H1 (cell line): ENCODE measurements around the gene ITPK1. TPM values are rescaled to one million over a fixed set of nuclear protein-coding genes. Genes with fewer than 3 reads are reported as not detected.

ENCODE experiments used
- ASH2L ChIP-seq: fragments of 200-600, 300-600 bp; sonication (generic); IDR thresholded peaks from one replicate; pipeline ENCODE4 v1.7.1; 2017; ENCODE audit warnings: low read length
- BCL11A ChIP-seq, 2 experiments: IDR thresholded peaks; one replicate each; pipeline ENCODE4 v1.6.1; 2011; ENCODE audit warnings: low read depth in 2 of 2, low read length in 2 of 2, mild to moderate bottlenecking in 2 of 2
- EP300 ChIP-seq, 2 experiments: IDR thresholded peaks; 1 replicate in 1 of 2; 2 replicates in 1 of 2; pipeline ENCODE4 v1.6.1; 2011 to 2012; ENCODE audit warnings: low read depth in 2 of 2, low read length in 2 of 2, mild to moderate bottlenecking in 2 of 2, borderline replicate concordance in 1 of 2, inconsistent platforms in 1 of 2, moderate library complexity in 1 of 2
- RFX5 ChIP-seq: IDR thresholded peaks from 2 replicates; pipeline ENCODE4 v1.6.1; 2011; ENCODE audit warnings: low read depth, low read length, improper control_type of control experiment, borderline replicate concordance
- RNF2 ChIP-seq: fragments of 200-900, 300-1000 bp; sonication (generic); IDR thresholded peaks from 2 replicates; pipeline ENCODE4 v1.7.1; 2016; ENCODE audit warnings: borderline replicate concordance, low read depth, mild to moderate bottlenecking, antibody characterized with exemption, low read length; ENCODE audit not compliant: poor library complexity, severe bottlenecking; ENCODE audit errors: missing control alignments
- TAF7 ChIP-seq: optimal IDR thresholded peaks from 2 replicates; pipeline ENCODE3; 2011; ENCODE audit warnings: low read depth, mild to moderate bottlenecking, inconsistent platforms, low read length, moderate library complexity, borderline replicate concordance
- TEAD4 ChIP-seq: IDR thresholded peaks from 2 replicates; pipeline ENCODE4 v1.6.1; 2012; ENCODE audit warnings: low read depth, low read length, inconsistent platforms, mixed read lengths
- polyA plus RNA-seq, 7 experiments: library from polyadenylated mRNA; depleted of rRNA in 3 of 7; stranded (reverse) in 5 of 7; unstranded in 2 of 7; fragments of >200 nt in 5 of 7; fragments of 200-250 nt in 2 of 7; gene quantifications; 1 replicate in 5 of 7; 2 replicates in 1 of 7; 4 replicates in 1 of 7; pipeline versions ENCODE4 v1.2.1 to v1.2.3, GENCODE V29; 2011 to 2013; ENCODE audit warnings: missing spikeins in 2 of 7, mixed read lengths in 2 of 7
- total RNA-seq: library from RNA; stranded (reverse); fragmentation: NEBNext Ultra II Directional; extraction: Animal tissue kit (Norgen Biotek cat#: 25700); gene quantifications from 2 replicates; pipeline ENCODE4 v1.2.1, GENCODE V29; 2021
- TF ChIP-seq, protein P1 (sequence below): fragments of 300-600 bp; sonication (generic); IDR thresholded peaks from 2 replicates; pipeline ENCODE4 v1.7.1; 2012; ENCODE audit warnings: low read length, moderate library complexity, mild to moderate bottlenecking, inconsistent platforms; ENCODE audit not compliant: insufficient replicate concordance
- TF ChIP-seq, protein P2 (sequence below): IDR thresholded peaks from 2 replicates; pipeline ENCODE4 v1.6.1; 2012; ENCODE audit warnings: inconsistent platforms

ITPK1 gene
- total and polyA plus RNA-seq, 2 of the 8 experiments (the other 6 are each of a cell fraction or from before 2014, with no cell fraction given): 108 to 143 TPM

DNA sequence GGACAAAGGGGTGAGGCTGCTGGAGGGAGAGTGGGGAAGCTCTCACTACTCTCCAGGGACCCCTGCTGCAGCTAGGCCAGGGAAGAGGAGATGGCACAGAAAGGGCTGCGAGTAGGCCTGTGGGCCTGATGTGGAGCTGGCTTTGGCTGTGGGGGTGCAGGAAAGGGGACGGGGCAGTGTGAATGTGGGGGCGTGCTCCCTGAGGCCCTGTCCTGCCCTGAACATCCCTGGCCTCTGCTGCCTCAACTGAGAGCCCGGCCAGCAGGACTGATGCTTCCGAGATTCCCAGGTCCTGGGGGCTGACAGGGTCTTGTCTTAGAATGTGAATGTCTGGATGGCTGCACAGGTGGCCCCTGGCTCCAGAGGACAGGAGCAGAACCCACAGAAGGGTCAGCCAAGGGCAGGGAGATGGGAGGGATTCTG lies 128.6 kb downstream of the ITPK1 start (continued):
- TF ChIP-seq, protein P1, sequence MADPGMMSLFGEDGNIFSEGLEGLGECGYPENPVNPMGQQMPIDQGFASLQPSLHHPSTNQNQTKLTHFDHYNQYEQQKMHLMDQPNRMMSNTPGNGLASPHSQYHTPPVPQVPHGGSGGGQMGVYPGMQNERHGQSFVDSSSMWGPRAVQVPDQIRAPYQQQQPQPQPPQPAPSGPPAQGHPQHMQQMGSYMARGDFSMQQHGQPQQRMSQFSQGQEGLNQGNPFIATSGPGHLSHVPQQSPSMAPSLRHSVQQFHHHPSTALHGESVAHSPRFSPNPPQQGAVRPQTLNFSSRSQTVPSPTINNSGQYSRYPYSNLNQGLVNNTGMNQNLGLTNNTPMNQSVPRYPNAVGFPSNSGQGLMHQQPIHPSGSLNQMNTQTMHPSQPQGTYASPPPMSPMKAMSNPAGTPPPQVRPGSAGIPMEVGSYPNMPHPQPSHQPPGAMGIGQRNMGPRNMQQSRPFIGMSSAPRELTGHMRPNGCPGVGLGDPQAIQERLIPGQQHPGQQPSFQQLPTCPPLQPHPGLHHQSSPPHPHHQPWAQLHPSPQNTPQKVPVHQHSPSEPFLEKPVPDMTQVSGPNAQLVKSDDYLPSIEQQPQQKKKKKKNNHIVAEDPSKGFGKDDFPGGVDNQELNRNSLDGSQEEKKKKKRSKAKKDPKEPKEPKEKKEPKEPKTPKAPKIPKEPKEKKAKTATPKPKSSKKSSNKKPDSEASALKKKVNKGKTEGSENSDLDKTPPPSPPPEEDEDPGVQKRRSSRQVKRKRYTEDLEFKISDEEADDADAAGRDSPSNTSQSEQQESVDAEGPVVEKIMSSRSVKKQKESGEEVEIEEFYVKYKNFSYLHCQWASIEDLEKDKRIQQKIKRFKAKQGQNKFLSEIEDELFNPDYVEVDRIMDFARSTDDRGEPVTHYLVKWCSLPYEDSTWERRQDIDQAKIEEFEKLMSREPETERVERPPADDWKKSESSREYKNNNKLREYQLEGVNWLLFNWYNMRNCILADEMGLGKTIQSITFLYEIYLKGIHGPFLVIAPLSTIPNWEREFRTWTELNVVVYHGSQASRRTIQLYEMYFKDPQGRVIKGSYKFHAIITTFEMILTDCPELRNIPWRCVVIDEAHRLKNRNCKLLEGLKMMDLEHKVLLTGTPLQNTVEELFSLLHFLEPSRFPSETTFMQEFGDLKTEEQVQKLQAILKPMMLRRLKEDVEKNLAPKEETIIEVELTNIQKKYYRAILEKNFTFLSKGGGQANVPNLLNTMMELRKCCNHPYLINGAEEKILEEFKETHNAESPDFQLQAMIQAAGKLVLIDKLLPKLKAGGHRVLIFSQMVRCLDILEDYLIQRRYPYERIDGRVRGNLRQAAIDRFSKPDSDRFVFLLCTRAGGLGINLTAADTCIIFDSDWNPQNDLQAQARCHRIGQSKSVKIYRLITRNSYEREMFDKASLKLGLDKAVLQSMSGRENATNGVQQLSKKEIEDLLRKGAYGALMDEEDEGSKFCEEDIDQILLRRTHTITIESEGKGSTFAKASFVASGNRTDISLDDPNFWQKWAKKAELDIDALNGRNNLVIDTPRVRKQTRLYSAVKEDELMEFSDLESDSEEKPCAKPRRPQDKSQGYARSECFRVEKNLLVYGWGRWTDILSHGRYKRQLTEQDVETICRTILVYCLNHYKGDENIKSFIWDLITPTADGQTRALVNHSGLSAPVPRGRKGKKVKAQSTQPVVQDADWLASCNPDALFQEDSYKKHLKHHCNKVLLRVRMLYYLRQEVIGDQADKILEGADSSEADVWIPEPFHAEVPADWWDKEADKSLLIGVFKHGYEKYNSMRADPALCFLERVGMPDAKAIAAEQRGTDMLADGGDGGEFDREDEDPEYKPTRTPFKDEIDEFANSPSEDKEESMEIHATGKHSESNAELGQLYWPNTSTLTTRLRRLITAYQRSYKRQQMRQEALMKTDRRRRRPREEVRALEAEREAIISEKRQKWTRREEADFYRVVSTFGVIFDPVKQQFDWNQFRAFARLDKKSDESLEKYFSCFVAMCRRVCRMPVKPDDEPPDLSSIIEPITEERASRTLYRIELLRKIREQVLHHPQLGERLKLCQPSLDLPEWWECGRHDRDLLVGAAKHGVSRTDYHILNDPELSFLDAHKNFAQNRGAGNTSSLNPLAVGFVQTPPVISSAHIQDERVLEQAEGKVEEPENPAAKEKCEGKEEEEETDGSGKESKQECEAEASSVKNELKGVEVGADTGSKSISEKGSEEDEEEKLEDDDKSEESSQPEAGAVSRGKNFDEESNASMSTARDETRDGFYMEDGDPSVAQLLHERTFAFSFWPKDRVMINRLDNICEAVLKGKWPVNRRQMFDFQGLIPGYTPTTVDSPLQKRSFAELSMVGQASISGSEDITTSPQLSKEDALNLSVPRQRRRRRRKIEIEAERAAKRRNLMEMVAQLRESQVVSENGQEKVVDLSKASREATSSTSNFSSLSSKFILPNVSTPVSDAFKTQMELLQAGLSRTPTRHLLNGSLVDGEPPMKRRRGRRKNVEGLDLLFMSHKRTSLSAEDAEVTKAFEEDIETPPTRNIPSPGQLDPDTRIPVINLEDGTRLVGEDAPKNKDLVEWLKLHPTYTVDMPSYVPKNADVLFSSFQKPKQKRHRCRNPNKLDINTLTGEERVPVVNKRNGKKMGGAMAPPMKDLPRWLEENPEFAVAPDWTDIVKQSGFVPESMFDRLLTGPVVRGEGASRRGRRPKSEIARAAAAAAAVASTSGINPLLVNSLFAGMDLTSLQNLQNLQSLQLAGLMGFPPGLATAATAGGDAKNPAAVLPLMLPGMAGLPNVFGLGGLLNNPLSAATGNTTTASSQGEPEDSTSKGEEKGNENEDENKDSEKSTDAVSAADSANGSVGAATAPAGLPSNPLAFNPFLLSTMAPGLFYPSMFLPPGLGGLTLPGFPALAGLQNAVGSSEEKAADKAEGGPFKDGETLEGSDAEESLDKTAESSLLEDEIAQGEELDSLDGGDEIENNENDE: no peak
- TF ChIP-seq RFX5 (no peak), BCL11A (IDR thresholded peaks at IDR 0.05; ENCODE audit: low read depth in 2 of 2, low read length in 2 of 2) (no peak), TEAD4 (no peak), EP300 (IDR thresholded peaks at IDR 0.05; ENCODE audit: borderline replicate concordance in 1 of 2, low read depth in 2 of 2, low read length in 2 of 2) (no peak), ASH2L (no peak), RNF2 (no peak), TAF7 (no peak)
- TF ChIP-seq, protein P2, sequence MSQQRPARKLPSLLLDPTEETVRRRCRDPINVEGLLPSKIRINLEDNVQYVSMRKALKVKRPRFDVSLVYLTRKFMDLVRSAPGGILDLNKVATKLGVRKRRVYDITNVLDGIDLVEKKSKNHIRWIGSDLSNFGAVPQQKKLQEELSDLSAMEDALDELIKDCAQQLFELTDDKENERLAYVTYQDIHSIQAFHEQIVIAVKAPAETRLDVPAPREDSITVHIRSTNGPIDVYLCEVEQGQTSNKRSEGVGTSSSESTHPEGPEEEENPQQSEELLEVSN: no peak
